Measurements from ENCODE around the gene ARPC5.

Gene ARPC5

GRCh38 chr1:183640193-183640592 is 4.6 kb upstream of the ARPC5 start:
- H3K27me3 ChIP-seq (replicated peaks; ENCODE audit: control insufficient read depth, insufficient read depth, low read length), result no peaks in the 10 kb centered on the region
- TF ChIP-seq CTCF (IDR thresholded peaks at IDR 0.05; ENCODE audit: insufficient read depth, low read length, poor library complexity, severe bottlenecking), result no peak
- H3K36me3 ChIP-seq (ENCODE audit: control insufficient read depth, insufficient read depth, low read length), result no peaks in the 10 kb centered on the region
- no peak overlapping the region for H3K4me3 ChIP-seq (replicated peaks; ENCODE audit: low read depth, low read length)
- DNase-seq (ENCODE audit: extremely low read depth, insufficient read length), result no peak

GRCh38 chr1:183638649-183639387 is 3.2 kb upstream of the ARPC5 start:
- Histone ChIP-seq H3K27me3 (replicated peaks; ENCODE audit: control insufficient read depth, insufficient read depth, low read length) (no peaks in the 10 kb centered on the region), H3K4me3 (replicated peaks; ENCODE audit: low read depth, low read length) (no peak overlapping the region), H3K36me3 (ENCODE audit: control insufficient read depth, insufficient read depth, low read length) (no peaks in the 10 kb centered on the region)
- DNase-seq (ENCODE audit: extremely low read depth, insufficient read length), result no peak
- TF ChIP-seq CTCF (IDR thresholded peaks at IDR 0.05; ENCODE audit: insufficient read depth, low read length, poor library complexity, severe bottlenecking), result no peak

GRCh38 chr1:183636783-183637182 is 1.2 kb upstream of the ARPC5 start:
- no peak for TF ChIP-seq CTCF (IDR thresholded peaks at IDR 0.05; ENCODE audit: insufficient read depth, low read length, poor library complexity, severe bottlenecking)
- DNase-seq (ENCODE audit: extremely low read depth, insufficient read length), result no peak
- Histone ChIP-seq H3K27me3 (replicated peaks; ENCODE audit: control insufficient read depth, insufficient read depth, low read length) (no peaks in the 10 kb centered on the region), H3K36me3 (ENCODE audit: control insufficient read depth, insufficient read depth, low read length) (no peaks in the 10 kb centered on the region; the same call in 1 of the 2 replicates), H3K4me3 (replicated peaks; ENCODE audit: low read depth, low read length) (peak overlapping the region; percentile 79)

GRCh38 chr1:183636334-183636682 is 725 bp upstream of the ARPC5 start:
- DNase-seq (ENCODE audit: extremely low read depth, insufficient read length), result no peak
- no peak for TF ChIP-seq CTCF (IDR thresholded peaks at IDR 0.05; ENCODE audit: insufficient read depth, low read length, poor library complexity, severe bottlenecking)
- H3K27me3 ChIP-seq (replicated peaks; ENCODE audit: control insufficient read depth, insufficient read depth, low read length), result no peaks in the 10 kb centered on the region
- peak overlapping the region; percentile 79 for H3K4me3 ChIP-seq (replicated peaks; ENCODE audit: low read depth, low read length)
- H3K36me3 ChIP-seq (ENCODE audit: control insufficient read depth, insufficient read depth, low read length), result peaks cover 1% of the 10 kb centered on the region; the same call in 1 of the 2 replicates

- peak overlapping the region; percentile 83 for H3K4me3 ChIP-seq (replicated peaks; ENCODE audit: low read depth, low read length)
- peaks cover 6% of the 10 kb centered on the region for H3K36me3 ChIP-seq (ENCODE audit: control insufficient read depth, insufficient read depth, low read length)
- no peak for TF ChIP-seq CTCF (IDR thresholded peaks at IDR 0.05; ENCODE audit: insufficient read depth, low read length, poor library complexity, severe bottlenecking)
- no peak for DNase-seq (ENCODE audit: extremely low read depth, insufficient read length)
- no peaks in the 10 kb centered on the region for H3K27me3 ChIP-seq (replicated peaks; ENCODE audit: control insufficient read depth, insufficient read depth, low read length)
These were observed 431 bp downstream of the ARPC5 start for GRCh38 chr1:183635099-183635605.
